ENCODE data around the gene BDKRB2.
A peak's percentile ranks its signal among the peaks of the same experiment; 100 is the strongest.
"Not testable (repeated sequence)": the region's sequence is repeated elsewhere in the genome, so short reads cannot be mapped to it uniquely, and the experiment has no call there.

Gene BDKRB2

GRCh38 chr14:96225745-96226151 is 21.1 kb downstream of the BDKRB2 start:
- no peak for DNase-seq

GRCh38 chr14:96227428-96227827 is 22.8 kb downstream of the BDKRB2 start:
- no peak for DNase-seq

GRCh38 chr14:96229315-96229714 is 24.7 kb downstream of the BDKRB2 start:
- DNase-seq = no peak

- DNase-seq = no peak
Measured at GRCh38 chr14:96231056-96231455, 26.4 kb downstream of the BDKRB2 start.

- no peak for DNase-seq
Measured at GRCh38 chr14:96231526-96232130, 27.0 kb downstream of the BDKRB2 start.

GRCh38 chr14:96232506-96232905 is 27.9 kb downstream of the BDKRB2 start:
- no peak for DNase-seq

GRCh38 chr14:96233661-96234060 is 29.0 kb downstream of the BDKRB2 start:
- no peak for DNase-seq

- no peak for DNase-seq
Measured at GRCh38 chr14:96235426-96235825, 30.8 kb downstream of the BDKRB2 start.

- DNase-seq = no peak
Measured at GRCh38 chr14:96237641-96238040, 33.0 kb downstream of the BDKRB2 start.

- DNase-seq = no peak
Measured at GRCh38 chr14:96238676-96239265, 34.1 kb downstream of the BDKRB2 start.

- DNase-seq = no peak
Measured at GRCh38 chr14:96239711-96240141, 35.1 kb downstream of the BDKRB2 start.

GRCh38 chr14:96240641-96241040 is 36.0 kb downstream of the BDKRB2 start:
- no peak for DNase-seq

- no peak for DNase-seq
Measured at GRCh38 chr14:96242126-96242525, 37.5 kb downstream of the BDKRB2 start.

- no peak for DNase-seq
Measured at GRCh38 chr14:96243785-96244184, 39.1 kb downstream of the BDKRB2 start.

- DNase-seq = not testable (repeated sequence)
Measured at GRCh38 chr14:96245074-96245473, 40.4 kb downstream of the BDKRB2 start.

- no peak for DNase-seq
Measured at GRCh38 chr14:96245710-96246538, 41.3 kb downstream of the BDKRB2 start.

- DNase-seq = peak; percentile 1
Measured at GRCh38 chr14:96246539-96246847, 41.9 kb downstream of the BDKRB2 start.

GRCh38 chr14:96247031-96247430 is 42.4 kb downstream of the BDKRB2 start:
- DNase-seq = no peak

GRCh38 chr14:96249029-96249428 is 44.4 kb downstream of the BDKRB2 start:
- peak; percentile 61 for DNase-seq

- DNase-seq = no peak
Measured at GRCh38 chr14:96250485-96250884, 45.8 kb downstream of the BDKRB2 start.

GRCh38 chr14:96251656-96252155 is 47.1 kb downstream of the BDKRB2 start:
- DNase-seq = no peak

GRCh38 chr14:96252323-96252998 is 47.8 kb downstream of the BDKRB2 start:
- no peak for DNase-seq

GRCh38 chr14:96252999-96253539 is 48.4 kb downstream of the BDKRB2 start:
- DNase-seq = no peak

Data from OCI-M1 (cell line).